Ectodermal cell (in vitro differentiated cells): Measurements from ENCODE around the gene PCNT.

Source experiments
- H3K27ac ChIP-seq: 2 replicates; pipeline ENCODE4 v1.7.0; 2013; ENCODE audit warnings: mild to moderate bottlenecking, low read depth, low read length; ENCODE audit not compliant: insufficient read depth, poor library complexity, severe bottlenecking
- H3K27me3 ChIP-seq: 2 replicates; pipeline ENCODE4 v1.7.0; 2013; ENCODE audit warnings: mild to moderate bottlenecking, low read length; ENCODE audit not compliant: insufficient read depth, control insufficient read depth, poor library complexity, severe bottlenecking
- H3K36me3 ChIP-seq: one replicate; pipeline ENCODE4 v1.7.0; 2013; ENCODE audit warnings: low read length; ENCODE audit not compliant: control insufficient read depth, insufficient read depth
- H3K4me1 ChIP-seq: one replicate; pipeline ENCODE4 v1.7.0; 2013; ENCODE audit warnings: low read length; ENCODE audit not compliant: control insufficient read depth, insufficient read depth
- H3K4me3 ChIP-seq: 2 replicates; pipeline ENCODE4 v1.7.0; 2013; ENCODE audit warnings: low read depth, low read length, control low read depth; ENCODE audit not compliant: insufficient read depth
- H3K9me3 ChIP-seq: 2 replicates; pipeline ENCODE4 v1.7.0; 2013; ENCODE audit warnings: mild to moderate bottlenecking, low read length, moderate library complexity; ENCODE audit not compliant: control insufficient read depth
- WGBS, 2 experiments: methylation state at CpG; one replicate each; pipeline ENCODE4 v1.1.7; 2013; ENCODE audit warnings: missing lambda C conversion rate in 2 of 2; 5-methylcytosine and 5-hydroxymethylcytosine counted together

Gene PCNT

DNA sequence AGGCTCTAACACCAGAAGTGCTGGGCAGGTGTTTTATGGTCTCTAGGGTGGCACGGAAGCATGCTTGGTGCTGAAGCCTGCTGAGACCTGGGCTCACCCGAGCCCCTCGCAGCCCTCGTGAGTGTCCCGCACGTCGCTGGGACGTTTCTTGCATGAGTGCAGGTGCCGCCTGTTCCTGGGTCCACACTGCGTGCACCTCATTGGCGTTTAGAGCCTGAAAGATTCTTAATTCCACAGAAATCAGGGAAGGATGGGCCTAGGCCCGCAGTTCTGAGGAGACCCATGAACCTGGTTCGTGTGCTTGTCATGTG is 91.0 kb downstream of the PCNT start:
- WGBS, 2 experiments = 96% methylated on average over 13 of the region's 13 CpGs
- no peaks in the 10 kb centered on the region for H3K9me3 ChIP-seq

DNA sequence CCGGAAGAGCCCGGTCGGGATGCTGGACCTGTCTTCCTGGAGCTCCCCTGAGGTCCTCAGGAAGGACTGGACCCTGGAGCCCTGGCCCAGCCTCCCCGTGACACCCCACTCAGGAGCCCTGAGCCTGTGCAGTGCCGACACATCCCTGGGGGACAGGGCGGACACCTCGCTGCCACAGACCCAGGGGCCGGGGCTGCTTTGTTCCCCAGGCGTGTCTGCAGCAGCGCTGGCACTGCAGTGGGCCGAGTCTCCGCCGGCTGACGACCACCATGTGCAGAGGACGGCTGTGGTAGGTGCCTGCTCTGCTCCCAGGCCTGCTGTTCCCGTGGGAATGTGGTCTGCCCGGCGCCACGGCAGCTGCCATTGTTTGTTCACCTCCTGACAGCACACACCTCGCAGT is 92.6 kb downstream of the PCNT start:
- WGBS, 2 experiments = 96 to 97% methylated on average over 20 of the region's 20 CpGs
- no peak overlapping the region for H3K4me3 ChIP-seq
- H3K9me3 ChIP-seq = no peaks in the 10 kb centered on the region
- peaks cover 19% of the 10 kb centered on the region for H3K36me3 ChIP-seq
- no peaks in the 10 kb centered on the region for H3K27me3 ChIP-seq
- H3K4me1 ChIP-seq = no peaks in the 10 kb centered on the region
- no peak overlapping the region for H3K27ac ChIP-seq

More for the DNA sequence above, 91.0 kb downstream of the PCNT start:
- H3K4me1 ChIP-seq = no peaks in the 10 kb centered on the region
- no peaks in the 10 kb centered on the region for H3K27me3 ChIP-seq
- no peak overlapping the region for H3K4me3 ChIP-seq
- H3K36me3 ChIP-seq = peaks cover 15% of the 10 kb centered on the region
- H3K27ac ChIP-seq = no peak overlapping the region

DNA sequence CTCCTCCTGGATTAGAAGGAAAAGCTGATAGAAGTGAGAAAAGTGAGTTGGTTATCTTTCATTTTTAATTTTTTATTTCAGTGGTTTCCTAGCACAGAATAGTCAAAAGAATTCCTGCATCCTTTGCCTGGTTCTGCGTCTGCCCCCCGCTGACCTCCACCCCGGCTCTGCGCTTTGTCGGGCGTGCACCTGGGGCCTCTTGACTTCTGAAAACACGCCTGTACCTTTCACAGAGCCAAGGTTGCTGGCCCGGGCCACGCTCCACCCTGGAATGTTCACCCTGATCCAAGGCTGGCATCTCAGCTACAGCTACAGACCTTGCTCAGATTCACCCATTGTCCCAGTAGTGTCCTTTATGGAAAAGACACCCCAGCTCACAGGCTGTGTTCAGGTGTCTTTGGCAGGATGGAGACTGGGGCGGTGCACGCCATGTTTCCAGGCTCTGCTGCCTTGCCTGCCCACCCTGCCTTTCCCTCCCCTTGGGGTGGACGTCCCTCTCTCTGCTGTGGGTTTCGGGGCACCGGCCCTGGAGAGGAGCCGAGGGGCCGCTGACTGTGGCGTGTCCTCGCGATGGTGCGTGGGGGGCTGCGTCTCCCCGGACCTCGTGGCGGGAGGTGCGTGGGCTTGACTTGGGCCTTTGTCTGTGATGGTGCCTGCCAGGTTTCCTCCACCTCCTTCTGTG is 94.5 kb downstream of the PCNT start:
- 95% methylated on average over 25 of the region's 25 CpGs for WGBS, 2 experiments
- H3K4me1 ChIP-seq = no peaks in the 10 kb centered on the region
- peaks cover 19% of the 10 kb centered on the region for H3K36me3 ChIP-seq
- no peak overlapping the region for H3K27ac ChIP-seq
- H3K4me3 ChIP-seq = no peak overlapping the region
- H3K27me3 ChIP-seq = no peaks in the 10 kb centered on the region
- H3K9me3 ChIP-seq = no peaks in the 10 kb centered on the region

DNA sequence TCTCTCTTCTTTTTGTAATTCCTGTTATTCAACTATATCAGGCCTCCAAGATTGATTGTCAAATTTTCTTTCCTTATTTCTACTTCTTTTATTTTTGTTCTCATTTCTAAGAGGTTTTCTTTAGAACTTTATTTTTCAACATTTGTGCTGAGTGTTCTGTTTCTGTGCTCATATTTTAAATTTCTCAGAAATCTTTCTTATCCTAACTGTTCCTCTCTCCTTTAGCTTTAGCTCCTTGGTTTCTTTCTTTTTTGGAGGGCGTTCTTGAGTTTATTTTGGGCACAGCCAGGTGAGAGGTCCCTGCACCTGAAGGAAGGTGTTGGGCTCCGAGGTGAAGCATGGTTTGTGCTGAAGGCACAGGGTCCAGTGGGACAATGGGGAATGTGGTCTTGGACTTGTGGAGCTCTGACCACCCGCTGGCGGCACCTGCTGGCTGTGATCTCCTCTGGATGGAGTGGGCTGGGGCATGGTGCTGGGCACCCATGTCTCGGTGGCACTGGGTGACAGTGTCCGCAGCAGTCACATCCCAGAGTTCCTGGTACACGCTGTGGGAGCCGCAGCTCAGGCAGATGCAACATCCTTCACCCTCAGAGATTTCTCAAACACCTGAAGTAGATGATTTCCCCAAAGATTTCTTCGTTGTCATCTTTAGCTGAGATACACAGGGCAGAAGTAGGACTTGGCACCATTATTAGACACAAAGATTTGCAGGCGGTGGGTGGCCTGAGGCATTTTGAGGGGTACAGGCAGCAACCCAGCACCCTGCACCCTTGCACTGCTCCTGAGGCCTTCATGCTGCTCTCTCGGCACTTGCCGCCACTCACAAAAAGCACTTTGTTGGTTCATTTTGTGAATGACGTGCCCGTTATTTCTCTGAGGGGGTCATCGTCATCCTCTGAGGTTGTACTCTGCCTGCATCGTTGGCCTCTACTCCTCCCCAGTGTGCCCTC is 96.6 kb downstream of the PCNT start:
- Histone ChIP-seq H3K36me3 (peaks cover 19% of the 10 kb centered on the region), H3K27ac (no peak overlapping the region), H3K4me1 (no peaks in the 10 kb centered on the region), H3K27me3 (no peaks in the 10 kb centered on the region), H3K9me3 (no peaks in the 10 kb centered on the region), H3K4me3 (no peak overlapping the region)
- WGBS, 2 experiments = 92 to 94% methylated on average over 16 of the region's 16 CpGs

DNA sequence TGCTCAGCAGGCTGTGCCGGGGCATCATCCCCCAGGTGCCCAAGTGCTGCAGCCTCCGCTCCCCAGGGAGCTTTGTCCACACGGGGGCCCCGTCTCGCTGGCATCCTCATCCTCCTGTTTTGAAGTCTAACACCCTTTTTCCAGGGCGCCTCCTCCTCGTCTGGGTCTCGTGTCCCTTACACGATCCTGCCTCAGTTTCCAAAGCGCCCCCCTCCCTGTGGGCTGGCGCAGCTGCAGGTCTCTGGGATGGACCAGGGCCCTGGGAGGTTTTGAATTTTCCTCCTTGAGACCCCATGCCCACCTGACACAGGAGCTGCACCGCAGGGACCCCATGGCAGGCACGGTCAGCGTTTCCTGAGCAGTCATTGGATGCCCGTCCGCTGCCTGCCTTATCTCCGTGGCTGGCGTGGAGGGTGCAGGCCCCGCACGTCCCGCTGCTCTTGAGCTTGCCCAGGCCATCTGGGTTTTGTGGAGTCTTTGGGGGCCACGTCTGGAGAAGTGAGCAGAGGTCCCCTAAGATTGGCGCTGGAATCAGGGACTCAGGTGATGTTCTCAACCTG is 97.3 kb downstream of the PCNT start:
- no peak overlapping the region for H3K27ac ChIP-seq
- no peaks in the 10 kb centered on the region for H3K4me1 ChIP-seq
- H3K27me3 ChIP-seq = no peaks in the 10 kb centered on the region
- H3K9me3 ChIP-seq = no peaks in the 10 kb centered on the region
- H3K36me3 ChIP-seq = peaks cover 19% of the 10 kb centered on the region
- H3K4me3 ChIP-seq = no peak overlapping the region
- 92% methylated on average over 23 of the region's 23 CpGs for WGBS, 2 experiments

DNA sequence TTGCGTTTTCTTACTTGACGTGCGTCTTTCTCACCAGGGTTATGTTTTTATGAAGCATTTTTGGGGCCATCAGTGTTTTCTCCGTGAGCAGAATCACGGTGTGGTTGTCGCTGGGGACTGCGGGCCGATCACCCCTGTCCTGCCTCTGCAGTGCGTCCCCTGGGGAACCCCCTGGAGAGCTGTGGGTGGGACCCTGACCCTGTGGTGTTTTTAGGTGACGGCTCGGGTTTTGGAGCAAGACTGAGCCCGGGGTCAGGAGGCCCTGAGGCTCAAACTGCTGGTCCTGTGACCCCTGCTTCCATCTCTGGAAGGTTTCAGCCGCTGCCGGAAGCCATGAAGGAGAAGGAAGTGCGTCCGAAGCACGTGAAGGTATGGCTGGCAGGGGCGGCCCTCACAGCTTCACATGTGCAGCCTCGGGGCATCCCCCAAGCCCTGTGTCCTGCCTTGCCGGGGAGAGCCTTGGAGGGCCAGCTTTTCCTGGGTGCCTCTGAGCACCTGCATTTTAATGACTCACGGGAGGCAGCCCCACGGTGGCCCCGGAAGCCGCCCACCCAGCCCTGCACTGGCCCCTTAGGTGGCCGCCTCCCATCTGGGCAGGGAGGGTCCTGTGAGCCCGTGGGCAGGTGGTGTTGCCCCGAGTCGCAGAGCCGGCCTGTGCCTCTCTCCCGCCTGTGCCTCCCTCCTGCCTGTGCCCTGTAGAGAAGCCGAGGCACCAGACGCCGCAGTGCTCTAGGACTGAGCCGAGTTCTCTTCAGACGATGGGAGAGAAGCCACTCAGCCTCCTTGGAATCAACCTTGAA is 98.0 kb downstream of the PCNT start:
- peaks cover 17% of the 10 kb centered on the region for H3K36me3 ChIP-seq
- H3K9me3 ChIP-seq = no peaks in the 10 kb centered on the region
- H3K27me3 ChIP-seq = no peaks in the 10 kb centered on the region
- no peak overlapping the region for H3K27ac ChIP-seq
- 93 to 94% methylated on average over 35 of the region's 35 CpGs for WGBS, 2 experiments
- no peak overlapping the region for H3K4me3 ChIP-seq
- no peaks in the 10 kb centered on the region for H3K4me1 ChIP-seq

DNA sequence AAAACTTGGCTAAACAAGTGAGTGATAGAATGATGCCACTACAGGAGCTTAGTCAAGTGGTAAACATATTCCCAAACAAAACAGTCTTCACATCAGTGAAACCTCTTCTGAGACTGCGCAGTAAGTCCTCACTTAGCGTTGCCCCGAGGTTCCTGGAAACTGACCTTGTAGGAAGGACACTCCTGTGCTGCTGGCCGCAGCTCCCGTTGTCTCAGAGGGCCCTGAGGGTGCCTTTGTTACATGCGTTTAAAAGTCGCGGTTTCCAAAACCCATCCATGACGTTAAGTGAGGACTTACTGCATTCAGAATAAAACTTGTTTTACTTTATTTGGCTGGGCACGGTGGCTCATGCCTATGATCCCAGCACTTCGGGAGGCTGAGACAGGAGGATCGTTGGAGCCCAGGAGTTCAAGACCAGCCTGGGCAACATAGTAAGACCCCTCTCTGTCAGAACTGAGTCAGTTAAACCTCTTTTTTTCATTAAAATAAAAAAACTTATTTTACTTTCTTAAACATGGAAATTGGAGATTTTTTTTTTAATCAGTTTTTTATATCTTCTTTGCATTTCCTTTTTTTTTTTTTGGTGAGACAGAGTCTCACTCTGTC is 98.8 kb downstream of the PCNT start:
- 95 to 96% methylated on average over 12 of the region's 12 CpGs for WGBS, 2 experiments
- Histone ChIP-seq H3K4me1 (no peaks in the 10 kb centered on the region), H3K4me3 (no peak overlapping the region), H3K36me3 (peaks cover 17% of the 10 kb centered on the region), H3K27ac (no peak overlapping the region), H3K27me3 (no peaks in the 10 kb centered on the region), H3K9me3 (no peaks in the 10 kb centered on the region)

DNA sequence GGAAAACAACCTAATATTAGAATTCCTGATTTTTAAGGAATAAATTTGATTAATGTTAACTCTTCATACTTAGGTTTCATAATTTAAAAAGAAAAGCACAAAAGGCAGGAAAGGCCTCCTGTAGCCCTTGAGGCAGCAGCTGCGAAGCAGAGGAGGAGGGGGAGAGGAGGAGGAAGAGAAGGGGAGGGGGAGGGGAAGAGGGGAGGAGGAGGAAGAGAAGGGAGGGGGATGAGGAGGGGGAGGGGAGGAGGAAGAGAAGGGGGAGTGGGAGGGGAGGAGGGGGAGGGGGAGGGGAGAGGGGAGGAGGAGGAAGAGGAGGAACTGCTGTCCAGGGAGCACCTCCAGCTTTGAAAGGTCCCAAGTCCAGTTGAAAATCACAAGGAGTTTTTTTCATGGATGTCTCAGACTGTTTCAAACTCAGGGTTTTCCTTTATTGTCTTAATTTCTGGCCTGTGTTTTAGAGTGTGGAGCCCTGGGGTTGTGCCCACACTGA is 99.6 kb downstream of the PCNT start:
- H3K36me3 ChIP-seq = peaks cover 13% of the 10 kb centered on the region

DNA sequence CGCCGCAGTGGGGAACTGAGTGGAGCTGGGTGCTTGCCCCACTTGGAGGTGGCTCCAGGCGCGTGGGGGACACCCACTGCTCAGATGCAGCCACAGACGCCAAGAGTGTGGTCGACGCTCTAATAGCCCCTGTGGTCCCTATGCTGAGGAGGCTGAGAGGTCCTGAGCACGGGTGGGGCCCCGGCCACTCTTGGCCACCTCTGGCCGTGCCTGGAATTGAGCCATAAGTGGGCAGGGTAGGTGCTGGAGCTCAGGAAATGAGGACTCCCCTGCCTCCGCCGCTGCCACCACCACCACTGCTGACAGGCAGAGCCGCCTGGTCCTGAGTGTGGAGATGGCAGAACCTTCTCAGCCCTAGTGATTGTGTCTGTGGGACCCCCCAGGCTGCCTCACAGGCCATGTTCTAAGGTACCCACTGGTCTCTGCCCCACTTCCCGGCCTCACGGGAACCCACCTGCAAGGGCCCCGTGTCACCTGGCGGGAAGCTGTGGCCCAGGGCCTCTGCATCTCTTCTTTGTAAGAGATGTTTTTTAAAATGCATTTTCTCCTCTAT is 100.2 kb downstream of the PCNT start:
- H3K27me3 ChIP-seq = no peaks in the 10 kb centered on the region
- H3K9me3 ChIP-seq = no peaks in the 10 kb centered on the region
- no peak overlapping the region for H3K27ac ChIP-seq
- no peaks in the 10 kb centered on the region for H3K4me1 ChIP-seq
- peaks cover 11% of the 10 kb centered on the region for H3K36me3 ChIP-seq
- H3K4me3 ChIP-seq = no peak overlapping the region
- 88 to 90% methylated on average over 16 to 17 of the region's 17 CpGs for WGBS, 2 experiments

More for the DNA sequence above, 99.6 kb downstream of the PCNT start:
- Histone ChIP-seq H3K27me3 (no peaks in the 10 kb centered on the region), H3K4me1 (no peaks in the 10 kb centered on the region), H3K4me3 (no peak overlapping the region), H3K27ac (no peak overlapping the region), H3K9me3 (no peaks in the 10 kb centered on the region)
- WGBS, 2 experiments = no CpG with 5 or more reads among the region's 1 CpG
